HG02884 (cell line): Measurements from ENCODE around the gene RPRML.
"Not testable (repeated sequence)": the region's sequence is repeated elsewhere in the genome, so short reads cannot be mapped to it uniquely, and the experiment has no call there.

Experiments used
- ATAC-seq: cut with Tn5 transposase; IDR thresholded peaks from one replicate; pipeline ENCODE4 v1.9.1; 2021; ENCODE audit warnings: mild to moderate bottlenecking, moderate library complexity; ENCODE audit not compliant: unreplicated experiment

Gene RPRML

GRCh38 chr17:46979147-46979863 is at the start of gene RPRML:
Gene RPRML (minus strand): TSS chr17:46979253. CDS start chr17:46979007, 246 bp downstream.
- no peak for ATAC-seq

GRCh38 chr17:47016966-47017365 is 37.9 kb upstream of the RPRML start:
- not testable (repeated sequence) for ATAC-seq

- ATAC-seq, result no peak
These were observed 34.3 kb upstream of the RPRML start for GRCh38 chr17:47013341-47013740.

- ATAC-seq, result no peak
These were observed 33.4 kb upstream of the RPRML start for GRCh38 chr17:47012457-47012856.

GRCh38 chr17:47009759-47010594 is 30.9 kb upstream of the RPRML start:
- ATAC-seq, result no peak

- ATAC-seq, result no peak
These were observed 25.9 kb upstream of the RPRML start for GRCh38 chr17:47004906-47005305.

GRCh38 chr17:47003864-47004263 is 24.8 kb upstream of the RPRML start:
- ATAC-seq, result not testable (repeated sequence)

GRCh38 chr17:46995841-46996571 is 17.0 kb upstream of the RPRML start:
- no peak for ATAC-seq

- no peak for ATAC-seq
These were observed 15.9 kb upstream of the RPRML start for GRCh38 chr17:46994993-46995392.

- no peak for ATAC-seq
These were observed 12.6 kb upstream of the RPRML start for GRCh38 chr17:46991617-46992016.

- no peak for ATAC-seq
These were observed 10.8 kb upstream of the RPRML start for GRCh38 chr17:46989637-46990431.

GRCh38 chr17:46987927-46988326 is 8.9 kb upstream of the RPRML start:
- not testable (repeated sequence) for ATAC-seq

GRCh38 chr17:46986366-46986765 is 7.3 kb upstream of the RPRML start:
- ATAC-seq, result no peak

- ATAC-seq, result no peak
These were observed 5.8 kb upstream of the RPRML start for GRCh38 chr17:46984892-46985291.

- ATAC-seq, result no peak
These were observed 5.3 kb upstream of the RPRML start for GRCh38 chr17:46984341-46984740.

GRCh38 chr17:46983782-46984181 is 4.7 kb upstream of the RPRML start:
- no peak for ATAC-seq

GRCh38 chr17:46982577-46982976 is 3.5 kb upstream of the RPRML start:
- ATAC-seq, result no peak

- no peak for ATAC-seq
These were observed 435 bp downstream of the RPRML start for GRCh38 chr17:46978489-46979146.

- ATAC-seq, result no peak
These were observed 1.1 kb downstream of the RPRML start for GRCh38 chr17:46977750-46978488.
